Ascending aorta (tissue), 2 donors: Measurements from ENCODE around the gene SLC26A1. TPM values are rescaled to one million over a fixed set of nuclear protein-coding genes. Genes with fewer than 3 reads are reported as not detected.

ENCODE experiments used
- DNase-seq, 2 donors: peaks; one replicate each; pipeline ENCODE4 v3.0.0-alpha.2; 2019; ENCODE audit warnings: low spot score in 2 of 2
- H3K27ac ChIP-seq, 2 donors: fragments of 200-600 bp; sonication (generic); one replicate each; pipeline ENCODE4 v1.5.1; 2016 to 2017; ENCODE audit warnings: mild to moderate bottlenecking in 1 of 2
- H3K27me3 ChIP-seq: fragments of 200-600 bp; sonication (generic); one replicate; pipeline ENCODE4 v1.5.1; 2017
- H3K36me3 ChIP-seq, 2 donors: fragments of 200-600 bp; sonication (generic); one replicate each; pipeline ENCODE4 v1.5.1; 2016
- H3K4me1 ChIP-seq, 2 donors: fragments of 200-600 bp; sonication (generic); one replicate each; pipeline ENCODE4 v1.5.1; 2016 to 2017; ENCODE audit warnings: mild to moderate bottlenecking in 1 of 2
- H3K4me3 ChIP-seq, 2 donors: fragments of 200-600 bp; sonication (generic); one replicate each; pipeline ENCODE4 v1.5.1; 2016 to 2017; ENCODE audit warnings: mild to moderate bottlenecking in 1 of 2
- H3K9me3 ChIP-seq, 2 donors: fragments of 200-600 bp; sonication (generic); one replicate each; pipeline ENCODE4 v1.5.1; 2016
- CTCF ChIP-seq, 3 experiments: fragments of 200-600 bp in 2 of 3; fragments of 450-650 bp in 1 of 3; sonication (generic) in 2 of 3; IDR thresholded peaks; one replicate each; pipeline ENCODE4 v1.5.1; 2016 to 2019; ENCODE audit warnings: antibody characterized with exemption in 3 of 3, mild to moderate bottlenecking in 1 of 3, moderate library complexity in 1 of 3
- intact Hi-C: fragments of 100-400 bp; cut with DNase I; formaldehyde crosslinking; loops from one replicate; pipeline ENCODE4 v1.15.1; 2023
- total RNA-seq: library from RNA; depleted of rRNA; stranded (reverse); fragments of >200 nt; gene quantifications from one replicate; pipeline ENCODE4 v1.1.0, GENCODE V29; 2016

SLC26A1 gene
- total RNA-seq, 1 donor from 2014 or later = not detected

DNA sequence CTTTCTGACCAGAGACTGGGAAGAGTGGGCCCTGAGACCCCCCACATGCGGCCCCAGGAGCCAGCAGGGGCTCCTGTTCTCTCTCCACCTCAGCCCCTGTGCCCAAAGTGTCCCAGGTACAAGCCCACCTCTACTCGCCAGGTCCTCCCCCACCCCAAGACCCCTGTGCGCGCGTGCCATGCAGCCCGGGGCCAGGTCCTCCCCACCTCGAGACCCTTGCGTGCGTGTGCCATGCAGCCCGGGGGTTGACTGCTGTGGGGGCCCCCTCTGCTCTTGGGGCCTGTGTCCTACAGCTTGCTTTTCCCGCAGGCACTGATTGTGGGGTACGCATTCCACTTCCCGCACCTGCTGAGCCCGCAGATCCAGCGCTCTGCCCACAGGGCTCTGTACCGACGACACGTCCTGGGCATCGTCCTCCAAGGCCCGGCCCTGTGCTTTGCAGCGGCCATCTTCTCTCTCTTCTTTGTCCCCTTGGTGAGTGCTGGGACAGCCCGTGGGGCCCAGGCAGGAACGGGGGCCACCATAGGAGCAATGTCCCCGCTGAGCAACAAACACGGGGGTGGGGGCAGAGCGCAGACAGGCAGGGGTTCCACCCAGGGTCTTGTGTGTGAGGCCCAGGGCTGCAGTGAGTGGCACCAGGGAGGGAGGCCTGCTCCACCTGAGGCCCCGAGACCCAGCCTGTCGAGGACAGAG is 40.2 kb downstream of the SLC26A1 start:
- no peak for TF ChIP-seq CTCF (IDR thresholded peaks at IDR 0.05)
- Histone ChIP-seq H3K27me3 (no peaks in the 10 kb centered on the region), H3K36me3 (peaks cover 24 to 41% of the 10 kb centered on the region in 2 donors), H3K4me3 (no peak overlapping the region), H3K9me3 (no peaks in the 10 kb centered on the region), H3K4me1 (no peaks in the 10 kb centered on the region), H3K27ac (no peak overlapping the region)
- intact Hi-C loops = no loop called here
- DNase-seq = no peak

GRCh38 chr4:951594-952468 is 41.4 kb downstream of the SLC26A1 start:
- H3K4me3 ChIP-seq = no peak overlapping the region
- TF ChIP-seq CTCF (IDR thresholded peaks at IDR 0.05) = no peak
- peak in 1 of 2 donors; percentile 59 for DNase-seq
- H3K4me1 ChIP-seq = no peaks in the 10 kb centered on the region
- intact Hi-C loops = no loop called here
- H3K36me3 ChIP-seq = peaks cover 22 to 34% of the 10 kb centered on the region in 2 donors
- no peaks in the 10 kb centered on the region for H3K9me3 ChIP-seq
- H3K27me3 ChIP-seq = no peaks in the 10 kb centered on the region
- H3K27ac ChIP-seq = no peak overlapping the region

DNA sequence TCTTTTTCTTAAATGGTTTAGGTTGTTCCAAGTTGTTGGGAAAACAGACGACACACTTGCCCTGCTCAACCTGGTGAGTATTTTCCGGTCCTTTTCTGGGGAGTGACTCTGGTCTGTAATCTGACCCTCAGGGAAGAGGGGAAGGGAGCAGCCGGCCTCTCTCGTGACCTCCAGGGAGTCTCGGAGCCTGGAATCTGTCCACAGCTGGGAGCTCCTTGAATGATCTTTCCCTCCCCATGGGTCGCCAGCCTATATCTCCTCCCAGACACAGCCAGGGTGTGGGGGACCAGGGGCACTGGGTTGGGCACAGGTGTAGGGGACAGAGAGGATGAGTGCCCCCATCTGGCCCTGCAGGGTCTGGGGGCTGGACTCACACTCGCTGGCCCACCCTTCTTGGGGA is 42.0 kb downstream of the SLC26A1 start:
- Histone ChIP-seq H3K4me1 (no peaks in the 10 kb centered on the region), H3K4me3 (no peak overlapping the region), H3K27ac (no peak overlapping the region), H3K9me3 (no peaks in the 10 kb centered on the region), H3K27me3 (no peaks in the 10 kb centered on the region), H3K36me3 (peaks cover 22 to 34% of the 10 kb centered on the region in 2 donors)
- DNase-seq = peak in 1 of 2 donors; percentile 42
- TF ChIP-seq CTCF (IDR thresholded peaks at IDR 0.05) = no peak
- intact Hi-C loops = no loop called here

DNA sequence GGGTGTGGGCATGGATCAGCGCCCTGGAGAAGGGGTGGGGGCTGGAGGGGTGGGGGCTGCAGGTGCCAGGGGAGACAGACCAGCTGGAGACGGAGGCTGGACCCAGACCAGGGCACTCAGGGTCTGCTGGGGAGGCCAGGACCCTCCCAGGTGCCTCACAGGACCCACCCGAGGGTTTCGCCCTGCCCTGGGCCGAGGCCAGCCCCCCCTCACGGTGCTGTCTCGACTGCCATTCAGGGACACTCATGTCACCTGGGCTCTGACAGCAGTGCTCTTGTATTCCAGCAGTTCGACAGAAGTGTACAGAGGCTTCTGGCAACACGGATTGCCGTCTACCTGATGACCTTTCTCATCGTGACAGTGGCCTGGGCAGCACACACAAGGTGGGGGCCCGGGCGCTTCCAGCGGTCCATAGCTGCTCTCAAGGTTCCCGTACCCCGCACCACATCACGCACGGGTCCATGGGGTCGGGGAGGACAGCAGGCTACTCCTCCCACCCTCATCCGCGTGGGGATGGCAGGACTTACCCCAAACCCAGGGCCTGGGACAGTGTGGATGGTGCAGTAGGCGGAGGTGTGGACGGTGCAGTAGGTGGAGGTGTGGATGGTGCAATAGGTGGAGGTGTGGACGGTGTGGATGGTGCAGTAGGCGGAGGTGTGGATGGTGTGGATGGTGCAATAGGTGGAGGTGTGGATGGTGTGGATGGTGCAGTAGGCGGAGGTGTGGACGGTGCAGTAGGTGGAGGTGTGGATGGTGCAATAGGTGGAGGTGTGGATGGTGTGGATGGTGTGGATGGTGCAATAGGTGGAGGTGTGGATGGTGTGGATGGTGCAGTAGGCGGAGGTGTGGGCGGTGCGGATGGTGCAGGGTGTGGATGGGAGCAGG is 42.8 kb downstream of the SLC26A1 start:
- Histone ChIP-seq H3K4me1 (no peaks in the 10 kb centered on the region), H3K9me3 (no peaks in the 10 kb centered on the region), H3K27ac (no peak overlapping the region), H3K36me3 (peaks cover 21 to 28% of the 10 kb centered on the region in 2 donors), H3K27me3 (no peaks in the 10 kb centered on the region), H3K4me3 (no peak overlapping the region)
- TF ChIP-seq CTCF (IDR thresholded peaks at IDR 0.05) = no peak
- DNase-seq = no peak
- intact Hi-C loops = no loop called here

DNA sequence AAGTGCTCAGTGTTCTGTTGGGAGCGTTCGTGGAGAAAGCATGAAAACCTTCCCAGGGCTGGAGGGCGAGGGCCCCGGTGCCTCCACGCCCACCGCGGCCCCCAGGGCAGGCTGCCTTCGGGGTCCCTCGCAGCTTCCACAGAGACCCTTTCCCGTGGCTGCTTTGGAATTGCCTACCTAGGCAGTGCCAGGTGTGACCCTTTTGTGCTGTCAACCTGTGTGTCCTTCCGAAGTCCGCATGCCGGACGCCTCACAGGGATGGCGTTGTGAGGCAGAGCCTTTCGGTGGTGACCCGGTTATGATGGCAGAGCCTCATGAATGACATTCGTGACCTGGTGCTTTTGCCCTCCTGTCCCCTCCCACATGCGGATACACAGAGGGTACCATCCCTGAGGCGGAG is 43.5 kb downstream of the SLC26A1 start:
- Histone ChIP-seq H3K27me3 (no peaks in the 10 kb centered on the region), H3K36me3 (peaks cover 14 to 23% of the 10 kb centered on the region in 2 donors), H3K9me3 (no peaks in the 10 kb centered on the region), H3K27ac (no peak overlapping the region), H3K4me1 (no peaks in the 10 kb centered on the region), H3K4me3 (no peak overlapping the region)
- intact Hi-C loops = no loop called here
- TF ChIP-seq CTCF (IDR thresholded peaks at IDR 0.05) = no peak
- no peak for DNase-seq
